DMS 273 (cell line): ENCODE measurements around the gene NHSL1.
A peak's percentile ranks its signal among the peaks of the same experiment; 100 is the strongest.

Experiments used
- DNase-seq: peaks from one replicate; lab custom pipeline; 2025; ENCODE audit not compliant: unreplicated experiment; lab: John Stamatoyannopoulos, UW

The NHSL1 gene

GRCh38 chr6:138405816-138406413, 93.4 kb downstream of the NHSL1 start:
- no peak for DNase-seq

GRCh38 chr6:138404666-138405337, 94.5 kb downstream of the NHSL1 start:
- no peak for DNase-seq

DNA sequence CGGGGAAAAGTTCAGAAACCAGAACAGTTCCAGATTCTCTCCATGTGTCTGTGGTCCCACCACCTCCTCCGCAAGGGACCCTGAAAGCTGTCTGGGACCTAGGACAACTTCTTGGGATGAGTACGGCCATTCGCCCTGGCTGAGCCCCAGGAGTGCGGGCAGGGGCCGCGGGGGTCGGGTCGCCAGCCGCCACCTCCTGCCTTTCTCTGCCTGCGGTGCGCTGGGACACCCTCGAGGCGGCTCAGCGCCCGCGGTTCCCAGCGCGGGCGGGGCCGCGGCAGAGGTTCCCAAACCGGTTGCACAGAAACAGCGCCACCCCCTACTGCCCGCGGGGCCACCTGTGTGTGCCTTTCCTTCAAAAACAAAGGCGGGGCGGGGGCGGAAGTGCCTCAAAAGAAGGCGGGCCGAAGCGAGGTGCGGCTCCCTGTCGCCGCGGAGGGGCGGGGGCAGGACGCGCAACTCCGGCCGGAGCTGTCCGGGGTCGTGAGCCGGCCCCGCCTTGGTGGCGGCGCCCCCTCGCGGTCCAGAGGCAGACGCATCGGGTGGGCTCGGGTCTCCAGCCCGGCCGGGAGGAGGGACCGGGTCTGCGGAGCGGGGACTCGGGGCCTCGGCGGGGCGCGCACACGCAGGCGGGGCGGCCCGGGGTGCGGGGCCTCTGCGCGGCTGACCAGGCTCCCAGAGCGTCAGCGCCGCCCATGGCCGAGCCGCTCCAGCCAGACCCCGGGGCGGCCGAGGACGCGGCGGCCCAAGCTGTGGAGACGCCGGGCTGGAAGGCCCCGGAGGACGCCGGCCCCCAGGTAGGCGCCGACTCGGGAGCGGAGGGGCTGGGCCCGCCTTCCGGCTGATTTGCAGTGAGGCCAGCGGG, 95.3 kb downstream of the NHSL1 start, which contains the start of gene HEBP2:
TSS of gene HEBP2 (plus strand) at position 423 of the 865 bp plus-strand sequence. CDS start at position 696, 273 bp downstream.
- peak; percentile 97 for DNase-seq

DNA sequence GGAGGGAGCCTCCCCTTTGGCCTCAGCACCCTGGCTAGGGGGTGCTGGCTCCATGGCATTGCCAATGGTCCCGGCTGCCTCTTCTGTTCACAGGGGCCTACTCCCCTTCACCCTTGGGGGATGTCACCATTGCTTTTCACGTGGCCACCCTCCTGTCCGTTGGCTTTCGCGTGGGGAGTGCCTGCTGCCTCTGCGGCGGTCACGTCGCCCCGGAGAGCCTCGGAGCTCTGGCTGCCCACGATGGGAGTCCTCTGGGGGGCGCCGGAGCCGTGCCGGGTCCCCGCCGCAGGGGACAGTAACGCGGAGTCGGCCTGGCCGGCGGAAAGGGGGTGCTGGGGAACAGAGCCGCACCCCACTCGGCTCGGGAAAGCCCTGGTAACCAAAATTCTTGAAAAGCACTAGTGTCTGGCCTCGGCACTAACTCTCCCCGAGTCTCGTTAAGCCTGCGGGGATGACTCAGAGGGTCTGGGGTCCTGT, 95.9 kb downstream of the NHSL1 start:
- peak; percentile 65 for DNase-seq

DNA sequence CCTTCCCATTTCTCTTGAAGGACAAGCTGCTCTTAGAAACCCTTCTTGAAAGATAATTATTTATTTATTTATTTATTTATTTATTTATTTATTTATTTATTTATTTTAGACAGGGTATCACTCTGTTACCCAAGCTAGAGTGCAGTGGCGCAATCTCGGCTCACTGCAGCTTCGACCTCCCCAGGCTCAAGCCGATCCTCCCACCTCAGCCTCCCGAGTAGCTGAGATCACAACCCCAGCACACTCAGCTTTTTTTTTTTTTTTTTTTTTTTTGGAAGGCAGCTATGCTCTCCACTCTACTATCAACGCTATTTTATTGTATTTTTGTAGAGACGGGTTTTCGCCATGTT, 96.5 kb downstream of the NHSL1 start:
- no peak for DNase-seq

DNA sequence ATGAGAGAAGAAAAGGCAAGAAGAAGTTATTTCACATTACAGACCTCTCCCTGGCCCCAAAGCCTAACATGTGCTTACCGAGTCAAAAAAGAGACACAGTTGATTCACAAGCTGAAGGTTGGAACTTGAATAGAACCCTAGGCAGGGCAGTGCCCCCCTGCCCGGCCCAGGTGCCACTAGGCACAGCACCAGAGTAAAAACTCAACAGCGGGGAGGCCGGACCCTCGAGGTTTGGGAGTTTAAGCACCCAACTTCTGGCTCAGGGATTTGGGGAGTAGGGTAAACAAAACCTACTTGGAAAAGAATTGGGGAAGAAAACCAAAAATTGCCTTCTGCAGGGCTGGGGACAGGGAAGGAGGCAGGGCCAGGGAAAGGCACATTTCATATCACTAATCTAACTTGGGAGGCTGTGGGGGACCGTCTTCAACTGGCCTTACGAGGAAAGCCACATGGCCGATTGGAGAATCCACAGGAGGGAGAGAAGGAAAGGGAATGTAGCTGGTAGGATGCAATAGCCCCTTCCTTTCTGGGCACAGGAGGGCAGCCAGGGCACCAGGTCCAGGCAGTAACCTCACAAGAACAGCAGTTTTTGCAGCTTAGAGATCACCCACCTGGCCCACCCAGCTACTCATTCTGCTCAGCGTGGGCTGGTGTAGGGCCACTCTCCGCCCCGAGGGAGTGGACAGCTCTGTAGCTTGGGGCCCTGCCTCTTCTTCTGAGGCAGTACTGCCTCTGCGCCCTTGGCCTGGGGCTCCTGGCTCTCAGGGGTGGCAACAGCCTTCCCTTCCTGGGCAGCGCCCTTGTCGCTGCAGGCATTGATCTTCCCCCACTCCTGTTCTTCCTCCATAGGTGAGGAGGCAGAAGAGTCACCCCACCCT, 97.1 kb downstream of the NHSL1 start:
- DNase-seq: no peak

DNA sequence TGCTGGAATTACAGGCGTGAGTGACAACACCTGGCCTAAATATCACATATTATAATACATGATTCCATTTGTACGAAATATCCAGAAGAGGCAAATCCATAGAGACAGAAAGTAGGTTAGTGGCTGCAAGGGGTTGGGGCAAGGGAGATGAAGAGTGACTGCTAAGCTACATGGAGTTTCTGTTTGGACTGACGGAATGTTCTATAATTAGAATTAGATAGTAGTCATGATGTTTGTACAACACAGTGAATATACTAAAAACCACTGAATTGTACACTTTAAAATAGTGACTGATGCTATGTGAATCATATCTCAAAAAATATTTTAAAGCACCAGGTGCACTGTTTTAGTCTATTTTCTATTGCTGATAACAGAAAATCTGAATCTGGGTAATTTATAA, 99.0 kb downstream of the NHSL1 start:
- DNase-seq: no peak

GRCh38 chr6:138397128-138398122, 101.9 kb downstream of the NHSL1 start:
- DNase-seq: peak; percentile 57

DNA sequence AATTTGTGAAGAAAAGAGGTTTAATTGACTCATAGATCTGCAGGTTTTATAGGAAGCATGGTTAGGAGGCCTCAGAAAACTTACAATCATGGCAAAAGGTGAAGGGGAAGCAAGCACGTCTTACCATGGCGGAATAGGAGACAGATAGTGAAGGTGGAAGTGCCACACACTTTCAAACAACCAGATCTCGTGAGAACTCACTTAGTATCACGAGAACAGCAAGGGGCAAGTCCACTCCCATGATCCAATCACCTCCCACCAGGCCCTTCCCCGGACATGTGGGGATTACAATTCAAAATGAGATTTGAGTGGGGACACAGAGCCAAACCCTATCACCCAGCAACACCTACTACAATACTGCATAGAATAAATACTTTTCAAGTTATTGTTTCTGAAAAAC, 102.6 kb downstream of the NHSL1 start:
- no peak for DNase-seq

GRCh38 chr6:138393871-138394783, 105.2 kb downstream of the NHSL1 start:
- no peak for DNase-seq

DNA sequence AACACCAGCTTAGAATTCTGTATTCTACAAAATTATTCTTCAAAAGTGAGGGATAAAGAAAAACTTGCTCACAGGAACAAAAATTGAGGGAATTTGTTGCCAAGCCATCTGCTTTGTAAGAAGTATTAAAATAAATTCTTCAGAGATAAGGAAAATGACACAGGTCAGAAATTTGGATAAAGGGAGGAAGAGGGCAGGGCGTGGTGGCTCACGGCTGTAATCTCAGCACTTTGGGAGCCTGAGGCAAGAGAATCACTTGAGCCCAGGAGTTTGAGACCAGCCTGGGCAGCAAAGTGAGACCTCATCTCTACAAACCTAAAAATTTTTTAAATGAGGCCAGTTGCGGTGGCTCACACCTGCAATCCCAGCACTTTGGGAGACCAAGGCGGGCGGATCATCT, 109.7 kb downstream of the NHSL1 start:
- DNase-seq: no peak

GRCh38 chr6:138387577-138388368, 111.5 kb downstream of the NHSL1 start:
- DNase-seq: no peak

DNA sequence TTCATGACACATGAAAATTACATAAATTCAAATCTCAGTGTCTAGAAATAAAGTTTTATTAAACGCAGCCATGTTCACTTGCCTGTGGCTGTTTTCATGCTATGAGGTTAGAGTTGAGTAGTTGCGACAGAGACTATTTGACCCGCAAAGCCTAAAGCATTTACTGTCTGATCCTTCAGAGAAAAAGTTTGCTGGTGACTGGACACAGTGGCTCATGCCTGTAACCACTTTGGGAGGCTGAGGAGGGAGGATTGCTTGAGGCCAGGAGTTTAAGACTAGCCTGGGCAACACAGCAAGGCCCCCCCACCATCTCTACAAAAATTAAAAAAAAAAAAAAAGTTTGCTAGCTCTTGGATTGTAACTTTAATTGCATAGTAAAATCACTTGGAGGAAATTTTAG, 112.4 kb downstream of the NHSL1 start:
- DNase-seq: no peak

DNA sequence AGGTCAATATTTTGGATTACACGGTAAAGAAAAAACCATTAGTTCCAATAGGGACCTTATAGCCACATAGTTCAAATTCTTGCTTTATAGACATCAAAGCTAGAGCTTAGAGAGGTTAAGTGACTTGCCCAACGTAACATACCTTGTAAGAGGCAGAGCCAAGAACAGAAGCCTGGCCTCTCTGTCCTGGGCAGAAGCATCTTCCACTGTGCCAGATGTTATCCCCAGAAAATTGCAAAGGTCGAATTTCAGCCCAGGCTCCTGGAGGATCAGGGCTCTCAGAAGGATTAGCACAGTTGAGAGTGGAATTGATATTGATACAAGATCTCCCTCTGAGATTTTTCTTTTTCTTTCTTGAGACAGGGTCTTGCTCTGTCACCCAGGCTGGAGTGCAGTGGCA, 115.5 kb downstream of the NHSL1 start:
- peak; percentile 37 for DNase-seq

- no peak for DNase-seq
Observed at GRCh38 chr6:138382498-138383265, 116.6 kb downstream of the NHSL1 start.

DNA sequence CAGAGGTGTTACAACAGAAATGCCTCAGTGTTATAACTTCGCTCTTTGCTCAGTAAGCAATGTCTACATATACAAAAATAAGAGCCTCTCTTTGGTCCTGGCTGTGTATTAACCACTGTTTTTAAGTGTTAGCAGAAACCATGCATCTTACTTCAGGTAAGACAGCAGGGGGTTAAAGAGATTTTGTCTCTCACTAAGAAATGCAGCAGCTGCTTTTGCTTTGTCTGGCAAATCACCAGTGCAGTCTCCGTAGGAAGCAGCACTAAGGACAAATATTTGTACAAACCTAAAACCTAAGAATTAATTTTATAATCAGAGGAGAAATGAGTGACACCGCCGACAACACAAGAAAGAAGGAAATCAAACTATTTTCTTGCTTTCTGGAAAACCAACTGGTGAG, 120.8 kb downstream of the NHSL1 start:
- DNase-seq: no peak

DNA sequence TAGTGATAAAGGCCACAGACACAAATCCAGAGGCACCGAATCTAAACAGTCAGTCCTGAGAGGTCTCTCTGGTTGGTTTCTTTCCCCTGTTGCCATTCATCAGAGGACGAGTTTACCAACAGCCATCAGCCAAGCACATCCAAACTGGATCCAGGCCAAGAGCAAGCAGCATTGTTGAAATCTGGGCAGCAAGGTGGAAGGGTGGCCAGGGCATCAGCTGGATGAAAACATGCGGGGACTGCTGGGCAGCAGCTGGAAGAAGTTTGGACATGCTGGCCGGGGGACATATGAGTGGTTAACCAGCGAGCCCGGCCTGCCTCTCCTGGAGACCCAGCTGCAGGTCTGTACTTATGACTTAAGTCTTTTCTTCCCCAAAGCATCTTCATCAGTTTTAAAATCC, 121.5 kb downstream of the NHSL1 start, which contains the start of gene SMIM28:
TSS of gene SMIM28 (plus strand) at position 62 of the 400 bp plus-strand sequence. CDS start at position 230, 168 bp downstream.
- DNase-seq: no peak
